CD4-positive, alpha-beta T cell (primary cell): ENCODE results near the gene TEDDM1. TPM values are rescaled to one million over a fixed set of nuclear protein-coding genes. Genes with fewer than 3 reads are reported as not detected.
A peak's percentile ranks its signal among the peaks of the same experiment; 100 is the strongest.

ENCODE experiments used
- ATAC-seq: fragments of 200-7000 bp; cut with Tn5 transposase; one replicate; pipeline ENCODE4 v1.10.0; 2022; ENCODE audit warnings: mild to moderate bottlenecking; ENCODE audit not compliant: poor library complexity
- CTCF ChIA-PET: fragments of 350-600 bp; sonication (Branson Sonifier 250); formaldehyde crosslinking; loops from one replicate; lab custom pipeline; 2021; ENCODE audit warnings: antibody characterized with exemption, inconsistent platforms; lab: Charles Lee
- POLR2A ChIA-PET: fragments of 350-600 bp; sonication (Branson Sonifier 250); formaldehyde crosslinking; loops from one replicate; lab custom pipeline; 2021; ENCODE audit warnings: antibody characterized with exemption, inconsistent platforms; lab: Charles Lee
- DNase-seq, 14 experiments: peaks; one replicate each; pipeline ENCODE4 v3.0.0-alpha.2; 2013 to 2020; ENCODE audit warnings: mixed read lengths in 2 of 14
- H3K27ac ChIP-seq, 2 donors: one replicate each; pipeline versions ENCODE4 v1.5.1 to v1.7.0; 2013; ENCODE audit warnings: low read length in 2 of 2, low read depth in 1 of 2, mild to moderate bottlenecking in 1 of 2
- H3K27me3 ChIP-seq, 2 experiments: 1 replicate in 1 of 2; 2 replicates in 1 of 2; pipeline versions ENCODE4 v1.6.1 to v1.7.0; 2013; ENCODE audit warnings: low read length in 2 of 2, control low read depth in 1 of 2, mild to moderate bottlenecking in 1 of 2, moderate library complexity in 1 of 2; ENCODE audit not compliant: insufficient read depth in 2 of 2, control insufficient read depth in 1 of 2
- H3K36me3 ChIP-seq: one replicate; pipeline ENCODE4 v1.6.1; 2013; ENCODE audit warnings: low read length, control low read depth; ENCODE audit not compliant: insufficient read depth
- H3K4me1 ChIP-seq: one replicate; pipeline ENCODE4 v1.6.1; 2013; ENCODE audit warnings: low read length, control low read depth; ENCODE audit not compliant: insufficient read depth
- H3K4me3 ChIP-seq: one replicate; pipeline ENCODE4 v1.5.1; 2013; ENCODE audit warnings: mild to moderate bottlenecking, low read length, moderate library complexity
- H3K9me3 ChIP-seq, 2 experiments: 1 replicate in 1 of 2; 2 replicates in 1 of 2; pipeline versions ENCODE4 v1.6.1 to v1.7.0; 2013; ENCODE audit warnings: low read length in 2 of 2, mild to moderate bottlenecking in 2 of 2, control low read depth in 1 of 2, moderate library complexity in 1 of 2; ENCODE audit not compliant: control insufficient read depth in 1 of 2, insufficient read depth in 1 of 2
- H3K27ac Mint-ChIP-seq: one replicate; pipeline ENCODE4 v1.8.0; 2020; ENCODE audit warnings: mixed read lengths
- H3K27me3 Mint-ChIP-seq: one replicate; pipeline ENCODE4 v1.8.0; 2021; ENCODE audit warnings: mixed read lengths
- H3K36me3 Mint-ChIP-seq: one replicate; pipeline ENCODE4 v1.8.0; 2021; ENCODE audit warnings: low read depth, mixed read lengths
- H3K4me1 Mint-ChIP-seq: one replicate; pipeline ENCODE4 v1.8.0; 2021; ENCODE audit warnings: low read depth, mixed read lengths
- H3K4me3 Mint-ChIP-seq: one replicate; pipeline ENCODE4 v1.8.0; 2020; ENCODE audit warnings: mild to moderate bottlenecking, mixed read lengths
- H3K9me3 Mint-ChIP-seq: one replicate; pipeline ENCODE4 v1.8.0; 2020; ENCODE audit warnings: mixed read lengths
- intact Hi-C, 2 experiments: fragments of 100-400 bp; cut with DNase I in 1 of 2; cut with micrococcal nuclease in 1 of 2; formaldehyde crosslinking; loops; one replicate each; pipeline versions ENCODE4 v1.15.1 to v1.9.0; 2023 to 2025; cut with DNase I, micrococcal nuclease
- total RNA-seq, 174 experiments: library from RNA in 2 of 174; stranded (reverse) in 2 of 174; gene quantifications; one replicate each; pipeline ENCODE4 v1.2.3 and lab custom pipeline; 2021 to 2026
- TF ChIP-seq, protein P1 (sequence below): fragments of 200-600 bp; IDR thresholded peaks from one replicate; pipeline ENCODE4 v1.8.0; 2022; ENCODE audit warnings: antibody characterized with exemption, mild to moderate bottlenecking

The TEDDM1 gene
- total RNA-seq, 2 experiments from 2014 or later: not detected

DNA sequence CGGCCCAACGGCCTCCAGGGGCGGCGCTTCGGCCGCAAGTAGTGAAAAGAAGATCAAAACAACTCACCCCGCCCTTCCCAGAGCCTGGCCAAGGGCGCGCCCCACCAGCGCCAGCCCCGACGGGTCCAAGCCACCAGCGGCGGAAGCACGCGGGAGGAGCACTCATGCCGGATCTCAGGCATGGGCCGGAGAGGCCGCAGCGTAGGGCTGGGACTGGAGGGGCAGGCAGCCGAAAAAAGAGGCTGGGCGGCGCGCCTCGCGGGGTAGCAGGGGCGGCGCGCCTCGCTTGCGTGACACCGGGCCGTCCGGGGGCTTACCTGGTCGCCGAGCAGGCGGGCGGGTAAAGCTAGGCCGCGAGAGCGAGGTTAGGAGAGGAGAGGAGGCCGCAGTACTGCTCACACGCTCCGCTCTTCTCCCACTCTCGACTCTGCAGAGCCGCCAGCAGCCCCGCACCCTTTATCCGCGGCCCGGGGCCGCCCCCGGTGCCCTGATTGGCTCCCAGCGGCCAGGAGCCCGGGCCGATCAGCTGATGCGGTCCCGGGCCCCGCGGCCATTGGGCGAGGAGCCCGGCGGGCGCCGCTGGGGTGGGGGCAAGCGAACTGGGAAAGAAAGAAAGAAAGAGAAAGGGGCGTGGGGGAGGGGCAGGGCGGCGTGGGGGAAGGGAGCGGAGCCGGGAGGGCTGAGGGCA is 9.0 kb downstream of the TEDDM1 start, which contains the start of gene GLUL:
TSS of gene GLUL (minus strand) at position 429 of the 688 bp plus-strand sequence. CDS start 3,053 bp downstream, outside the sequence.
- TF ChIP-seq, protein P1, sequence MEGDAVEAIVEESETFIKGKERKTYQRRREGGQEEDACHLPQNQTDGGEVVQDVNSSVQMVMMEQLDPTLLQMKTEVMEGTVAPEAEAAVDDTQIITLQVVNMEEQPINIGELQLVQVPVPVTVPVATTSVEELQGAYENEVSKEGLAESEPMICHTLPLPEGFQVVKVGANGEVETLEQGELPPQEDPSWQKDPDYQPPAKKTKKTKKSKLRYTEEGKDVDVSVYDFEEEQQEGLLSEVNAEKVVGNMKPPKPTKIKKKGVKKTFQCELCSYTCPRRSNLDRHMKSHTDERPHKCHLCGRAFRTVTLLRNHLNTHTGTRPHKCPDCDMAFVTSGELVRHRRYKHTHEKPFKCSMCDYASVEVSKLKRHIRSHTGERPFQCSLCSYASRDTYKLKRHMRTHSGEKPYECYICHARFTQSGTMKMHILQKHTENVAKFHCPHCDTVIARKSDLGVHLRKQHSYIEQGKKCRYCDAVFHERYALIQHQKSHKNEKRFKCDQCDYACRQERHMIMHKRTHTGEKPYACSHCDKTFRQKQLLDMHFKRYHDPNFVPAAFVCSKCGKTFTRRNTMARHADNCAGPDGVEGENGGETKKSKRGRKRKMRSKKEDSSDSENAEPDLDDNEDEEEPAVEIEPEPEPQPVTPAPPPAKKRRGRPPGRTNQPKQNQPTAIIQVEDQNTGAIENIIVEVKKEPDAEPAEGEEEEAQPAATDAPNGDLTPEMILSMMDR: no peak
- Histone ChIP-seq H3K27ac (peak within 1 kb of the TSS in 1 of 2 donors; percentile 17), H3K4me1 (peaks cover 27% of the 10 kb centered on the region), H3K9me3 (no peaks in the 10 kb centered on the region), H3K36me3 (peaks cover 15% of the 10 kb centered on the region), H3K27me3 (no peaks in the 10 kb centered on the region), H3K4me3 (peak within 1 kb of the TSS; percentile 79)
- Mint-ChIP-seq H3K27me3 (peaks cover 9% of the 10 kb centered on the region), H3K9me3 (no peaks in the 10 kb centered on the region), H3K4me1 (peaks cover 34% of the 10 kb centered on the region), H3K36me3 (peaks cover 32% of the 10 kb centered on the region), H3K27ac (peak within 1 kb of the TSS; percentile 83), H3K4me3 (peak within 1 kb of the TSS; percentile 94)
- intact Hi-C loops: loop anchor here (5.0 to 10.0 kb wide), 3 partner anchors 364 to 1197 kb away; partner anchors contain the start of gene NPL (in 1 of the 2)
- CTCF ChIA-PET: interaction anchor here (0.9 to 1.0 kb wide), 2 partner anchors 248 to 306 kb away, joined by 4 read pairs; no protein-coding TSS in a partner anchor
- DNase-seq (peak; percentile 33 to 85 (median 60)), ATAC-seq (peak; percentile 65)
- POLR2A ChIA-PET: interaction anchor here (0.7 to 1.7 kb wide), 4 partner anchors 10 to 304 kb away, joined by 3 to 10 read pairs (median 3); no protein-coding TSS in a partner anchor

DNA sequence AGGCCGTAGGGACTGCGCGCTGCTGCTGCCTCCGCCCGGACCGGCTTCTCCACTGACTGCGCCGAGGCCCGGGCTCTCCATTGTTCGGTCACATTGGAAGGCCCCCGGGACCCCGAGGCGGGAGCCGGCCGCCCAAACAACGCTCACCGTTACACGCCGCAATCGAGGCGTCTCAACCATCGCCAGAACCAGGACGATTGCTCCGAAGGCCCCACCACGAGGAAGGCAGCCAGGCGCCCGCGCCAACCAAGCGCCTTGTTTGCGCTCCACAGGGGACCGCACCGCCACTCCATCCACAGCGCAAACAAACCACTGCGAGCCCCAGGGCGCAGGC is 9.5 kb downstream of the TEDDM1 start:
- TF ChIP-seq, protein P1: no peak
- peaks cover 27% of the 10 kb centered on the region for H3K4me1 ChIP-seq
- no peak for ATAC-seq
- H3K27me3 ChIP-seq: no peaks in the 10 kb centered on the region
- POLR2A ChIA-PET: interaction anchor here (1.0 kb wide), 2 partner anchors 156 to 248 kb away, joined by 3 read pairs; no protein-coding TSS in a partner anchor
- no peaks in the 10 kb centered on the region for H3K9me3 Mint-ChIP-seq
- H3K27ac Mint-ChIP-seq: peak overlapping the region; percentile 83
- CTCF ChIA-PET: interaction anchor here (0.6 to 1.4 kb wide), 2 partner anchors 248 to 410 kb away, joined by 3 to 10 read pairs; no protein-coding TSS in a partner anchor
- H3K27ac ChIP-seq: no peak overlapping the region
- H3K4me3 ChIP-seq: peak overlapping the region; percentile 79
- peak overlapping the region; percentile 94 for H3K4me3 Mint-ChIP-seq
- peak in 1 of 14 experiments; percentile 23 for DNase-seq
- no peaks in the 10 kb centered on the region for H3K9me3 ChIP-seq
- H3K36me3 ChIP-seq: peaks cover 20% of the 10 kb centered on the region
- intact Hi-C loops: loop anchor here (5.0 to 10.0 kb wide), 3 partner anchors 364 to 1196 kb away; partner anchors contain the start of gene NPL (in 1 of the 2)
- peaks cover 33% of the 10 kb centered on the region for H3K4me1 Mint-ChIP-seq
- peaks cover 37% of the 10 kb centered on the region for H3K36me3 Mint-ChIP-seq
- peaks cover 8% of the 10 kb centered on the region for H3K27me3 Mint-ChIP-seq

DNA sequence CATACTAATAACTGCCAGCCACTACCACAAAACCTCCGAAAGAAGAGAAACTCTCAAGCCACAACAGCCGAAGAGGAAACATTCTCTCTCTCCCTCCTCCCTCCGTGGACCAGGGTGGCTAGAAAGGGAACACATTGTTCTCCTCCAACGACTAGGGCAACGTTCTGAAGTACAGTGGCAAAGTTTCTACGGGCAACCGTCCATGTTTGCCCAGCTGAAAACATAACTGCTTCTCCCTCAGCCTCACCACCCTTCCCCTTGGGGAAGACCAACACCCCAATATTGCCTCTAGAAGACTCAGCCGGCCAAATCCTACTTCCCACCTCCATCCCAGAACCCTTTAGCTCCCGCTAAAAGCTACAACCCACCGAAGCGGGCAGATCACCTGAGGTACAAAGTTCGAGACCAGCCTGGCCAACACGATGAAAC is 10.8 kb downstream of the TEDDM1 start:
- Mint-ChIP-seq H3K27me3 (peaks cover 8% of the 10 kb centered on the region), H3K36me3 (peaks cover 51% of the 10 kb centered on the region), H3K4me1 (peaks cover 33% of the 10 kb centered on the region), H3K27ac (peak overlapping the region; percentile 83), H3K9me3 (no peaks in the 10 kb centered on the region), H3K4me3 (peak overlapping the region; percentile 90)
- Histone ChIP-seq H3K36me3 (peaks cover 29% of the 10 kb centered on the region), H3K4me3 (peak overlapping the region; percentile 79), H3K4me1 (peaks cover 27% of the 10 kb centered on the region), H3K9me3 (no peaks in the 10 kb centered on the region), H3K27me3 (no peaks in the 10 kb centered on the region), H3K27ac (peak overlapping the region in 1 of 2 donors; percentile 15)
- ChIA-PET CTCF (interaction anchor here (1.0 to 1.4 kb wide), 2 partner anchors 246 to 309 kb away, joined by 3 to 10 read pairs; no protein-coding TSS in a partner anchor), POLR2A (interaction anchor here (1.1 to 1.5 kb wide), 2 partner anchors 247 to 301 kb away, joined by 3 read pairs; no protein-coding TSS in a partner anchor)
- intact Hi-C loops: loop anchor here (5.0 to 10.0 kb wide), 3 partner anchors 362 to 1195 kb away; partner anchors contain the start of gene NPL (in 1 of the 2)
- ATAC-seq: no peak
- TF ChIP-seq, protein P1: no peak
- DNase-seq: peak in 2 of 14 experiments; percentile 16
